ENCODE results near the gene OSMR.

Gene OSMR

GRCh38 chr5:38871790-38872551 lies 26.2 kb downstream of the OSMR start:
- no peak overlapping the region for H3K27ac ChIP-seq (ENCODE audit: low read length)
- H3K36me3 ChIP-seq (ENCODE audit: control insufficient read depth in 2 of 2, insufficient read depth in 2 of 2, low read length in 2 of 2) = peaks cover 7 to 15% of the 10 kb centered on the region in 2 donors

GRCh38 chr5:38872826-38873225 lies 27.0 kb downstream of the OSMR start:
- no peaks in the 10 kb centered on the region for H3K9me3 ChIP-seq (ENCODE audit: control insufficient read depth in 2 of 2, low read length in 2 of 2)
- H3K4me1 ChIP-seq (ENCODE audit: control insufficient read depth, insufficient read depth, low read length) = peaks cover 6% of the 10 kb centered on the region
- H3K27me3 ChIP-seq (ENCODE audit: control insufficient read depth in 1 of 2, insufficient read depth in 2 of 2, low read length in 2 of 2) = no peaks in the 10 kb centered on the region
- no peak overlapping the region for H3K4me3 ChIP-seq (ENCODE audit: low read length in 2 of 2)
- no peak overlapping the region for H3K27ac ChIP-seq (ENCODE audit: low read length)
- no peak overlapping the region for H3K9ac ChIP-seq (ENCODE audit: low read length in 2 of 2)
- peaks cover 14 to 22% of the 10 kb centered on the region in 2 donors for H3K36me3 ChIP-seq (ENCODE audit: control insufficient read depth in 2 of 2, insufficient read depth in 2 of 2, low read length in 2 of 2)

More at GRCh38 chr5:38871790-38872551, 26.2 kb downstream of the OSMR start:
- Histone ChIP-seq H3K9ac (ENCODE audit: low read length in 2 of 2) (no peak overlapping the region), H3K4me1 (ENCODE audit: control insufficient read depth, insufficient read depth, low read length) (peaks cover 11% of the 10 kb centered on the region), H3K4me3 (ENCODE audit: low read length in 2 of 2) (no peak overlapping the region), H3K9me3 (ENCODE audit: control insufficient read depth in 2 of 2, low read length in 2 of 2) (no peaks in the 10 kb centered on the region), H3K27me3 (ENCODE audit: control insufficient read depth in 1 of 2, insufficient read depth in 2 of 2, low read length in 2 of 2) (no peaks in the 10 kb centered on the region)

GRCh38 chr5:38874948-38875456 lies 29.2 kb downstream of the OSMR start:
- H3K36me3 ChIP-seq (ENCODE audit: control insufficient read depth in 2 of 2, insufficient read depth in 2 of 2, low read length in 2 of 2) = peaks cover 21 to 34% of the 10 kb centered on the region in 2 donors
- H3K27me3 ChIP-seq (ENCODE audit: control insufficient read depth in 1 of 2, insufficient read depth in 2 of 2, low read length in 2 of 2) = no peaks in the 10 kb centered on the region
- peaks cover 6% of the 10 kb centered on the region for H3K4me1 ChIP-seq (ENCODE audit: control insufficient read depth, insufficient read depth, low read length)
- no peak overlapping the region for H3K27ac ChIP-seq (ENCODE audit: low read length)
- H3K4me3 ChIP-seq (ENCODE audit: low read length in 2 of 2) = no peak overlapping the region
- no peaks in the 10 kb centered on the region for H3K9me3 ChIP-seq (ENCODE audit: control insufficient read depth in 2 of 2, low read length in 2 of 2)
- H3K9ac ChIP-seq (ENCODE audit: low read length in 2 of 2) = no peak overlapping the region

- Histone ChIP-seq H3K4me3 (ENCODE audit: low read length in 2 of 2) (no peak overlapping the region), H3K27me3 (ENCODE audit: control insufficient read depth in 1 of 2, insufficient read depth in 2 of 2, low read length in 2 of 2) (no peaks in the 10 kb centered on the region), H3K27ac (ENCODE audit: low read length) (no peak overlapping the region), H3K9ac (ENCODE audit: low read length in 2 of 2) (no peak overlapping the region), H3K9me3 (ENCODE audit: control insufficient read depth in 2 of 2, low read length in 2 of 2) (no peaks in the 10 kb centered on the region), H3K4me1 (ENCODE audit: control insufficient read depth, insufficient read depth, low read length) (no peaks in the 10 kb centered on the region), H3K36me3 (ENCODE audit: control insufficient read depth in 2 of 2, insufficient read depth in 2 of 2, low read length in 2 of 2) (peaks cover 37 to 43% of the 10 kb centered on the region in 2 donors)
These were observed 32.7 kb downstream of the OSMR start for GRCh38 chr5:38878391-38879077.

GRCh38 chr5:38879078-38879460 lies 33.3 kb downstream of the OSMR start:
- Histone ChIP-seq H3K27me3 (ENCODE audit: control insufficient read depth in 1 of 2, insufficient read depth in 2 of 2, low read length in 2 of 2) (no peaks in the 10 kb centered on the region), H3K36me3 (ENCODE audit: control insufficient read depth in 2 of 2, insufficient read depth in 2 of 2, low read length in 2 of 2) (peaks cover 41 to 46% of the 10 kb centered on the region in 2 donors), H3K4me1 (ENCODE audit: control insufficient read depth, insufficient read depth, low read length) (no peaks in the 10 kb centered on the region), H3K9me3 (ENCODE audit: control insufficient read depth in 2 of 2, low read length in 2 of 2) (no peaks in the 10 kb centered on the region), H3K4me3 (ENCODE audit: low read length in 2 of 2) (no peak overlapping the region), H3K9ac (ENCODE audit: low read length in 2 of 2) (no peak overlapping the region), H3K27ac (ENCODE audit: low read length) (no peak overlapping the region)

GRCh38 chr5:38883842-38884241 lies 38.0 kb downstream of the OSMR start:
- Histone ChIP-seq H3K4me1 (ENCODE audit: control insufficient read depth, insufficient read depth, low read length) (no peaks in the 10 kb centered on the region), H3K9ac (ENCODE audit: low read length in 2 of 2) (no peak overlapping the region), H3K4me3 (ENCODE audit: low read length in 2 of 2) (no peak overlapping the region), H3K9me3 (ENCODE audit: control insufficient read depth in 2 of 2, low read length in 2 of 2) (no peaks in the 10 kb centered on the region), H3K27me3 (ENCODE audit: control insufficient read depth in 1 of 2, insufficient read depth in 2 of 2, low read length in 2 of 2) (no peaks in the 10 kb centered on the region), H3K27ac (ENCODE audit: low read length) (no peak overlapping the region), H3K36me3 (ENCODE audit: control insufficient read depth in 2 of 2, insufficient read depth in 2 of 2, low read length in 2 of 2) (peaks cover 44 to 45% of the 10 kb centered on the region in 2 donors)

- Histone ChIP-seq H3K9ac (ENCODE audit: low read length in 2 of 2) (no peak overlapping the region), H3K27me3 (ENCODE audit: control insufficient read depth in 1 of 2, insufficient read depth in 2 of 2, low read length in 2 of 2) (no peaks in the 10 kb centered on the region), H3K27ac (ENCODE audit: low read length) (no peak overlapping the region), H3K4me1 (ENCODE audit: control insufficient read depth, insufficient read depth, low read length) (no peaks in the 10 kb centered on the region), H3K4me3 (ENCODE audit: low read length in 2 of 2) (no peak overlapping the region), H3K36me3 (ENCODE audit: control insufficient read depth in 2 of 2, insufficient read depth in 2 of 2, low read length in 2 of 2) (peaks cover 38 to 39% of the 10 kb centered on the region in 2 donors), H3K9me3 (ENCODE audit: control insufficient read depth in 2 of 2, low read length in 2 of 2) (no peaks in the 10 kb centered on the region)
These were observed 39.4 kb downstream of the OSMR start for GRCh38 chr5:38885208-38885607.

GRCh38 chr5:38888041-38888440 lies 42.2 kb downstream of the OSMR start:
- H3K27me3 ChIP-seq (ENCODE audit: control insufficient read depth in 1 of 2, insufficient read depth in 2 of 2, low read length in 2 of 2) = no peaks in the 10 kb centered on the region
- H3K4me1 ChIP-seq (ENCODE audit: control insufficient read depth, insufficient read depth, low read length) = no peaks in the 10 kb centered on the region
- peaks cover 25 to 35% of the 10 kb centered on the region in 2 donors for H3K36me3 ChIP-seq (ENCODE audit: control insufficient read depth in 2 of 2, insufficient read depth in 2 of 2, low read length in 2 of 2)
- H3K27ac ChIP-seq (ENCODE audit: low read length) = no peak overlapping the region
- H3K4me3 ChIP-seq (ENCODE audit: low read length in 2 of 2) = no peak overlapping the region
- H3K9ac ChIP-seq (ENCODE audit: low read length in 2 of 2) = no peak overlapping the region
- H3K9me3 ChIP-seq (ENCODE audit: control insufficient read depth in 2 of 2, low read length in 2 of 2) = no peaks in the 10 kb centered on the region

GRCh38 chr5:38889424-38889823 lies 43.6 kb downstream of the OSMR start:
- Histone ChIP-seq H3K4me1 (ENCODE audit: control insufficient read depth, insufficient read depth, low read length) (no peaks in the 10 kb centered on the region), H3K36me3 (ENCODE audit: control insufficient read depth in 2 of 2, insufficient read depth in 2 of 2, low read length in 2 of 2) (peaks cover 18 to 23% of the 10 kb centered on the region in 2 donors), H3K27me3 (ENCODE audit: control insufficient read depth in 1 of 2, insufficient read depth in 2 of 2, low read length in 2 of 2) (no peaks in the 10 kb centered on the region), H3K27ac (ENCODE audit: low read length) (no peak overlapping the region), H3K4me3 (ENCODE audit: low read length in 2 of 2) (no peak overlapping the region), H3K9me3 (ENCODE audit: control insufficient read depth in 2 of 2, low read length in 2 of 2) (no peaks in the 10 kb centered on the region), H3K9ac (ENCODE audit: low read length in 2 of 2) (no peak overlapping the region)

GRCh38 chr5:38891563-38891962 lies 45.8 kb downstream of the OSMR start:
- H3K9ac ChIP-seq (ENCODE audit: low read length in 2 of 2) = no peak overlapping the region
- no peaks in the 10 kb centered on the region for H3K4me1 ChIP-seq (ENCODE audit: control insufficient read depth, insufficient read depth, low read length)
- H3K36me3 ChIP-seq (ENCODE audit: control insufficient read depth in 2 of 2, insufficient read depth in 2 of 2, low read length in 2 of 2) = peaks cover 0 to 5% of the 10 kb centered on the region in 2 donors
- no peaks in the 10 kb centered on the region for H3K9me3 ChIP-seq (ENCODE audit: control insufficient read depth in 2 of 2, low read length in 2 of 2)
- no peaks in the 10 kb centered on the region for H3K27me3 ChIP-seq (ENCODE audit: control insufficient read depth in 1 of 2, insufficient read depth in 2 of 2, low read length in 2 of 2)
- no peak overlapping the region for H3K27ac ChIP-seq (ENCODE audit: low read length)
- no peak overlapping the region for H3K4me3 ChIP-seq (ENCODE audit: low read length in 2 of 2)

GRCh38 chr5:38892363-38892762 lies 46.6 kb downstream of the OSMR start:
- Histone ChIP-seq H3K9ac (ENCODE audit: low read length in 2 of 2) (no peak overlapping the region), H3K4me1 (ENCODE audit: control insufficient read depth, insufficient read depth, low read length) (no peaks in the 10 kb centered on the region), H3K27me3 (ENCODE audit: control insufficient read depth in 1 of 2, insufficient read depth in 2 of 2, low read length in 2 of 2) (no peaks in the 10 kb centered on the region), H3K27ac (ENCODE audit: low read length) (no peak overlapping the region), H3K36me3 (ENCODE audit: control insufficient read depth in 2 of 2, insufficient read depth in 2 of 2, low read length in 2 of 2) (peaks cover 0 to 5% of the 10 kb centered on the region in 2 donors), H3K9me3 (ENCODE audit: control insufficient read depth in 2 of 2, low read length in 2 of 2) (no peaks in the 10 kb centered on the region), H3K4me3 (ENCODE audit: low read length in 2 of 2) (no peak overlapping the region)
